ENCODE measurements around the gene FAM161B.
"Not testable (repeated sequence)": the region's sequence is repeated elsewhere in the genome, so short reads cannot be mapped to it uniquely, and the experiment has no call there.

Gene FAM161B

GRCh38 chr14:73949752-73950734, at the start of gene FAM161B, which contains the start of gene COQ6:
Gene FAM161B, minus strand, starts transcription at chr14:73950094. Its CDS starts 68 bp downstream, at chr14:73950026.
Gene COQ6, plus strand, starts transcription at chr14:73950302. Its CDS starts 31 bp downstream, at chr14:73950333.
- in situ Hi-C loops (cut with MboI; ENCODE audit: low pct_unique_long_range_greater_than_20kb, low sequenced_read_pairs): no loop called here
- peak; percentile 97 for DNase-seq

- in situ Hi-C loops (cut with MboI; ENCODE audit: low pct_unique_long_range_greater_than_20kb, low sequenced_read_pairs): no loop called here
- no peak for DNase-seq
Measured at GRCh38 chr14:73998726-73999125, 48.8 kb upstream of the FAM161B start.

DNA sequence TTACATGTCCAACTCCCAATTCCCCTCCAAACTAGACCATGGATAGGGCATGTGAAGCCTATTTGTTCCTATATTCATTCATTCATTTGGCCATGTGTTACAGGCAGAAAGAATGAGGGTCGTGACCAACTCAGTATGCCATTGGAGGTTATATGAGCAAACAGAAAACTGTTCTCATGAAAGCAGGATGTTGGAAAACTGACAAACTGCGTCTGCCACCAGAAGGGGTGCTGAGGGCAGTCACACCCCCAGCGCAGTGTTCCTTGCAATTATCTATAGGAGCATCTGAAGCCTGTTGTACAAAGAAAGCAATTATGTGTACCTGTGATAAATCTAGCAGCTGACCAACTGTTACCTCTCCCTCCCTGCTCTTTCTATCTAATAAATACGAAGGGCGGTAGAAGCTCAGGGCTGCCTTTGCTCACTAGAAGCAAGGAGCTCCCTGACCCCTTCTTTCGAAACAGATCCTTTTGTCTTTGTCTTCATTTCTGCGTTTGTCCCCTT, 48.1 kb upstream of the FAM161B start:
- in situ Hi-C loops (cut with MboI; ENCODE audit: low pct_unique_long_range_greater_than_20kb, low sequenced_read_pairs): no loop called here
- DNase-seq: no peak

- in situ Hi-C loops (cut with MboI; ENCODE audit: low pct_unique_long_range_greater_than_20kb, low sequenced_read_pairs): no loop called here
- no peak for DNase-seq
Measured at GRCh38 chr14:73997108-73997943, 47.4 kb upstream of the FAM161B start.

DNA sequence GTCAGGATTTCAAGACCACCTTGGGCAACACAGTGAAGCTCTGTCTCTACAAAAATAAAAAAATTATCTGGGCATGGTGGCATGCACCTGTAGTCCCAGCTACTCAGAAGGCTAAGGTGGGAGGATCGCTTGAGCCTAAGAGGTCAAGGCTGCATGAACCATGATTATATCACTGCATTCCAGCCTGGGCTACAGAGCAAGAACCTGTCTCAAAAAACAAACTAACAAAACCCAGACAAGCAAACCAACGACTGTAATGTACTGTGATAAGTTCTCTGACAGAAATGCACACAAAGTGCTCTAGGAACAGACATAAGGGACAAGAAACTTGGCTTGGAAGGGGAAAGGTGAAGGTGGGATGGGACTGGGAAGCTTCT, 46.8 kb upstream of the FAM161B start:
- no peak for DNase-seq

DNA sequence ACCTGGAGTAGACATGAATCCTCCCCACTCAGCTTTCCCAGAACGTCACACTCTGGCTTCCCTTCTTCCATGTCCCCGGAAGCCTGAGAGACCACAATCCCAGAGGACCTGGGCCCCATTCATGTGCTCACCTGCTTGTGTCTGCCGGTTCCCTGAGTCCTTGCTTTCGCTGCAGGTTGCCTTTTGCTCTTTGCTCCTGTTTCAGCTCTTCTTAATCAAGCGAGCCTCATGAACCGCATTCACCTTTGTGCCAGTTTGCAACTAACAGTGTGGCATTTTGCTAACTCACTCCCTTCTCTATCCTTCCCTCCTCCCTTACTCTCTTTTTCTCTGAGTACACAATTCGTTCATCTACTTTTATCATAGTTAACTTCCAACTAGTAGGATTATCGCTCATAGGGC, 46.1 kb upstream of the FAM161B start:
- in situ Hi-C loops (cut with MboI; ENCODE audit: low pct_unique_long_range_greater_than_20kb, low sequenced_read_pairs): no loop called here
- no peak for DNase-seq

More for the DNA sequence above, 46.8 kb upstream of the FAM161B start:
- in situ Hi-C loops (cut with MboI; ENCODE audit: low pct_unique_long_range_greater_than_20kb, low sequenced_read_pairs): no loop called here

DNA sequence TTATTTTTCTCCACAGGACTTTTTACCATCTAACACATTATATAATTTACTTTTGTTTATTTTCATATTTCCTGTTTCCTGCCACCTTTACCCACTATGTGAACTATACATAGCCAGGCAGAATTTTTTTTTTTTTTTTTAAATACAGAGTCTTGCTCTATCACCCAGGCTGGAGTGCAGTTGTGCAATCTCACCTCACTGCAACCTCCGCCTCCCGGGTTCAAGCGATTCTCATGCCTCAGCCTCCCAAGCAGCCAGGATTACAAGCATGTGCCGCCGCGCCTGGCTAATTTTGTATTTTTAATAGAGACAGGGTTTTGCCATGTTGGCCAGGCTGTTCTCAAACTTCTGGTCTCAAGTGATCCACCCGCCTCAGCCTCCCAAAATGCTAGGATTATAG, 45.0 kb upstream of the FAM161B start:
- DNase-seq; in situ Hi-C loops (cut with MboI; ENCODE audit: low pct_unique_long_range_greater_than_20kb, low sequenced_read_pairs): not testable (repeated sequence)

GRCh38 chr14:73991092-73991491, 41.2 kb upstream of the FAM161B start:
- in situ Hi-C loops (cut with MboI; ENCODE audit: low pct_unique_long_range_greater_than_20kb, low sequenced_read_pairs): no loop called here
- no peak for DNase-seq

DNA sequence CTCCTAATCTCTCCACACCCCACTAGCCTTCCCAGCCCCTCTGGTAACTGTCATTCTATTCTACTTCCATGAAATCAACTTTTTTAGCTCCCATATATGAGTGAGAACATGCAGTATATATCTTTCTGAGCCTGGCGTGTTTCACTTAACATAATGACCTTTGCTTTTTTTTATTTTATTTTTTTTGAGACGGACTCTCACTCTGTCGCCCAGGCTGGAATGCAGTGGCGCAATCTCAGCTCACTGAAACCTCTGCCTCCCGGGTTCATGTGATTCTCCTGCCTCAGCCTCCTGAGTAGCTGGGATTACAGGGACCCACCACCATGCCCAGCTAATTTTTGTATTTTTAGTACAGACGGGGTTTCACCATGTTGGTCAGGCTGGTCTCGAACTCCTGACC, 38.8 kb upstream of the FAM161B start:
- DNase-seq; in situ Hi-C loops (cut with MboI; ENCODE audit: low pct_unique_long_range_greater_than_20kb, low sequenced_read_pairs): not testable (repeated sequence)

- no peak for DNase-seq
- in situ Hi-C loops (cut with MboI; ENCODE audit: low pct_unique_long_range_greater_than_20kb, low sequenced_read_pairs): no loop called here
Measured at GRCh38 chr14:73988065-73988464, 38.2 kb upstream of the FAM161B start.

- no peak for DNase-seq
- in situ Hi-C loops (cut with MboI; ENCODE audit: low pct_unique_long_range_greater_than_20kb, low sequenced_read_pairs): no loop called here
Measured at GRCh38 chr14:73977896-73978295, 28.0 kb upstream of the FAM161B start.

GRCh38 chr14:73976125-73976524, 26.2 kb upstream of the FAM161B start:
- no peak for DNase-seq
- in situ Hi-C loops (cut with MboI; ENCODE audit: low pct_unique_long_range_greater_than_20kb, low sequenced_read_pairs): no loop called here

DNA sequence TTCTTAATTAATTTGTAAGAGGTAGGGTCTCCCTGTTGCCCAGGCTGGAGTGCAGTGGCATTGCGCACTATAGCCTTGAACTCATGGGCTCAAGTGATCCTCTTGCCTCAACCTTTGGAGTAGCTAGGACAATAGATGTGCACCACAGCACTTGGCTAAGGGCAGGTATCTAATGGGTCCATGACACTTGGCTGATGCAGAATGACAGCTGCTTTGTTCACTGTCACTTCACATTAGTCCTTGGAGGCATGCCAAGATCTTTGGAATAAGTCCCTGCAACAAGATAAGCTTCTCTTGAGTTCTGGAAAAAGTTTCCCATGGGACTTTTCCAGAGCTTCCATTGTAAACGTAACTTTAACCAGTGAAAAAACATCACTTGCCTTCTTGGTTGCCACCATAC, 23.6 kb upstream of the FAM161B start:
- in situ Hi-C loops (cut with MboI; ENCODE audit: low pct_unique_long_range_greater_than_20kb, low sequenced_read_pairs): no loop called here
- DNase-seq: no peak

- DNase-seq: no peak
- in situ Hi-C loops (cut with MboI; ENCODE audit: low pct_unique_long_range_greater_than_20kb, low sequenced_read_pairs): no loop called here
Measured at GRCh38 chr14:73968885-73969284, 19.0 kb upstream of the FAM161B start.

DNA sequence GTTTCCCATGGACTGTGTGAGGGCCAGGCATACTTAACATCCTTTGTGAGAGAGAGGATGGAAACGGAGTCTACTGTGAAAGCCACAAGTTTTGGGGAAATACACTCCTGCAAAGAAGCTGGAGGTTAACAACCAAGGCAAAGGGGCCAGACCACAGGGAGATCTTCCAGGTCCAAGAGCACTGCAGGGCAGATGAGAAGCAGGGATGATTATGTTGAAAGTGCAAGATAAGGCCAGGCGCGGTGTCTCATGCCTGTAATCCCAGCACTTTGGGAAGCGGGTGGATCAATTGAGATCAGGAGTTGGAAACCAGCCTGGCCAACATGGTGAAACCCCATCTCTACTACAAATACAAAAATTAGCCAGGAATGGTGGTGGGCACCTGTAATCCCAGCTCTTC, 15.3 kb upstream of the FAM161B start:
- in situ Hi-C loops (cut with MboI; ENCODE audit: low pct_unique_long_range_greater_than_20kb, low sequenced_read_pairs): no loop called here

GRCh38 chr14:73961192-73961591, 11.3 kb upstream of the FAM161B start:
- in situ Hi-C loops (cut with MboI; ENCODE audit: low pct_unique_long_range_greater_than_20kb, low sequenced_read_pairs): no loop called here
- DNase-seq: no peak

More for the DNA sequence above, 15.3 kb upstream of the FAM161B start:
- DNase-seq: no peak

GRCh38 chr14:73958591-73958990, 8.7 kb upstream of the FAM161B start:
- in situ Hi-C loops (cut with MboI; ENCODE audit: low pct_unique_long_range_greater_than_20kb, low sequenced_read_pairs): no loop called here

GRCh38 chr14:73955674-73956073, 5.8 kb upstream of the FAM161B start:
- DNase-seq: no peak
- in situ Hi-C loops (cut with MboI; ENCODE audit: low pct_unique_long_range_greater_than_20kb, low sequenced_read_pairs): no loop called here

More at GRCh38 chr14:73958591-73958990, 8.7 kb upstream of the FAM161B start:
- DNase-seq: no peak

DNA sequence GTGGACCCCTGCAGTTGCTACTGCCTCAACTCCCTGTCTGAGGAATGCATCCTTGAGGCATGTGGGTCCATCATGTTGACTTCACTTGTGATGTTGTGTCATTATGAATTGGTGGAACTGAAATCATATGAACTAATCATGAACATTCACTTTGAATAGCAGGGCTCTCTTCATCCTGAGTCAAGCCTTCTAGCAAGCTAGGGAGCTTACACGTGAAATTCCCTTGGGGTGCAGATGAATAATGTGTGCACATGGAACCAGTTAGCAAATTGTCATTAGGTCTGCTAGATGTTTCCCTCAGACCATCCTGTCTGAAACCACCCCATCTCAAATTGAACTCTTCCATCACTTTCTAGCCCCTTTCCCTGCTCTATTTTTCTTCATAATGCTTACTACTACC, 3.8 kb upstream of the FAM161B start:
- no peak for DNase-seq
- in situ Hi-C loops (cut with MboI; ENCODE audit: low pct_unique_long_range_greater_than_20kb, low sequenced_read_pairs): no loop called here

Data from KBM-7 (cell line).